Measurements from ENCODE around the gene ATF4. TPM values are rescaled to one million over a fixed set of nuclear protein-coding genes. Genes with fewer than 3 reads are reported as not detected.

The ATF4 gene
- total and polyA plus RNA-seq, 2 donors (not counting 3 experiments of a cell fraction or from before 2014, with no cell fraction given) = 312 to 668 TPM

- FAIRE-seq (no peak), DNase-seq (ENCODE audit: low read depth, low spot score) (no peak)
- Histone ChIP-seq H3K9me1 (replicated peaks; ENCODE audit: control insufficient read depth, extremely low read depth, insufficient read depth, low read length) (no peaks in the 10 kb centered on the region), H4K20me1 (replicated peaks; ENCODE audit: control insufficient read depth, extremely low read depth, insufficient read depth, low read length) (no peaks in the 10 kb centered on the region), H3K4me2 (ENCODE audit: insufficient read depth, low read length) (no peak overlapping the region), H3K79me2 (ENCODE audit: control insufficient read depth, insufficient read depth, low read length) (peaks cover 25% of the 10 kb centered on the region), H3K36me3 (ENCODE audit: control insufficient read depth in 2 of 2, extremely low read depth in 1 of 2, insufficient read depth in 2 of 2, low read length in 2 of 2) (no peaks in the 10 kb centered on the region), H3K4me3 (replicated peaks in 1 of 3; ENCODE audit: insufficient read depth in 1 of 3, low read depth in 1 of 3, low read length in 3 of 3) (no peak overlapping the region), H2AFZ (ENCODE audit: low read depth, low read length) (peak overlapping the region; percentile 50), H3K27ac (ENCODE audit: insufficient read depth, low read depth, low read length) (no peak overlapping the region), H3K27me3 (ENCODE audit: control insufficient read depth in 2 of 2, insufficient read depth in 2 of 2, low read length in 2 of 2) (no peaks in the 10 kb centered on the region), H3K9ac (replicated peaks; ENCODE audit: extremely low read depth, insufficient read depth, low read length) (no peak overlapping the region), H3K9me3 (replicated peaks; ENCODE audit: control insufficient read depth, insufficient read depth, low read length) (no peaks in the 10 kb centered on the region), H3K4me1 (ENCODE audit: control insufficient read depth, extremely low read depth, insufficient read depth, low read length) (peaks cover 25% of the 10 kb centered on the region)
- intact Hi-C loops (cut with micrococcal nuclease) = loop anchor here (1.0 to 5.0 kb wide), 4 partner anchors 491 to 813 kb away; partner anchors contain the start of genes ADSL and CBX6
- no TSS peak for BruUV-seq (replicated peaks)
- no peak for TF ChIP-seq POLR2AphosphoS5 (IDR thresholded peaks at IDR 0.05; ENCODE audit: insufficient read depth, low read depth, low read length)
- TF ChIP-seq, protein P1, sequence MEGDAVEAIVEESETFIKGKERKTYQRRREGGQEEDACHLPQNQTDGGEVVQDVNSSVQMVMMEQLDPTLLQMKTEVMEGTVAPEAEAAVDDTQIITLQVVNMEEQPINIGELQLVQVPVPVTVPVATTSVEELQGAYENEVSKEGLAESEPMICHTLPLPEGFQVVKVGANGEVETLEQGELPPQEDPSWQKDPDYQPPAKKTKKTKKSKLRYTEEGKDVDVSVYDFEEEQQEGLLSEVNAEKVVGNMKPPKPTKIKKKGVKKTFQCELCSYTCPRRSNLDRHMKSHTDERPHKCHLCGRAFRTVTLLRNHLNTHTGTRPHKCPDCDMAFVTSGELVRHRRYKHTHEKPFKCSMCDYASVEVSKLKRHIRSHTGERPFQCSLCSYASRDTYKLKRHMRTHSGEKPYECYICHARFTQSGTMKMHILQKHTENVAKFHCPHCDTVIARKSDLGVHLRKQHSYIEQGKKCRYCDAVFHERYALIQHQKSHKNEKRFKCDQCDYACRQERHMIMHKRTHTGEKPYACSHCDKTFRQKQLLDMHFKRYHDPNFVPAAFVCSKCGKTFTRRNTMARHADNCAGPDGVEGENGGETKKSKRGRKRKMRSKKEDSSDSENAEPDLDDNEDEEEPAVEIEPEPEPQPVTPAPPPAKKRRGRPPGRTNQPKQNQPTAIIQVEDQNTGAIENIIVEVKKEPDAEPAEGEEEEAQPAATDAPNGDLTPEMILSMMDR (IDR thresholded peaks at IDR 0.05; ENCODE audit: extremely low read depth in 1 of 2, insufficient read depth in 1 of 2, low read depth in 1 of 2, low read length in 2 of 2) = peak in 1 of 2 donors; percentile 2
- dilution Hi-C loops (cut with MboI; ENCODE audit: extremely low pct_ligation_motif_present, low sequenced_read_pairs) = no loop called here
- CTCF ChIA-PET = interaction anchor here (0.5 to 6.1 kb wide), 20 partner anchors 22 to 1365 kb away, joined by 3 to 157 read pairs (median 4); partner anchors contain the start of gene CACNA1I
- POLR2A ChIA-PET = interaction anchor here (0.6 kb wide), 1 partner anchor 14 kb away, joined by 3 read pairs; no protein-coding TSS in a partner anchor
Measured at GRCh38 chr22:39534092-39534506, 13.7 kb downstream of the ATF4 start.

GRCh38 chr22:39534591-39535356 lies 14.4 kb downstream of the ATF4 start:
- peak; percentile 40 for FAIRE-seq
- dilution Hi-C loops (cut with MboI; ENCODE audit: extremely low pct_ligation_motif_present, low sequenced_read_pairs) = no loop called here
- no peak for TF ChIP-seq GATA2 (IDR thresholded peaks at IDR 0.05; ENCODE audit: insufficient read depth, insufficient read length, low read depth, low read length)
- TF ChIP-seq, protein P1 (IDR thresholded peaks at IDR 0.05; ENCODE audit: extremely low read depth in 1 of 2, insufficient read depth in 1 of 2, low read depth in 1 of 2, low read length in 2 of 2) = peak; percentile 95 to 98
- H3K36me3 ChIP-seq (ENCODE audit: control insufficient read depth in 2 of 2, extremely low read depth in 1 of 2, insufficient read depth in 2 of 2, low read length in 2 of 2) = no peaks in the 10 kb centered on the region
- H3K9me1 ChIP-seq (replicated peaks; ENCODE audit: control insufficient read depth, extremely low read depth, insufficient read depth, low read length) = no peaks in the 10 kb centered on the region
- H3K27me3 ChIP-seq (ENCODE audit: control insufficient read depth in 2 of 2, insufficient read depth in 2 of 2, low read length in 2 of 2) = no peaks in the 10 kb centered on the region
- BruUV-seq (replicated peaks) = no TSS peak
- peak overlapping the region; percentile 50 for H2AFZ ChIP-seq (ENCODE audit: low read depth, low read length)
- H3K27ac ChIP-seq (ENCODE audit: insufficient read depth, low read depth, low read length) = no peak overlapping the region
- peaks cover 20% of the 10 kb centered on the region for H3K4me1 ChIP-seq (ENCODE audit: control insufficient read depth, extremely low read depth, insufficient read depth, low read length)
- POLR2A ChIA-PET = interaction anchor here (0.5 to 0.6 kb wide), 2 partner anchors 15 to 502 kb away, joined by 3 read pairs; no protein-coding TSS in a partner anchor
- DNase-seq (ENCODE audit: low read depth, low spot score) = peak; percentile 61
- H3K79me2 ChIP-seq (ENCODE audit: control insufficient read depth, insufficient read depth, low read length) = peaks cover 20% of the 10 kb centered on the region
- intact Hi-C loops (cut with micrococcal nuclease) = loop anchor here (1.0 to 5.0 kb wide), 4 partner anchors 490 to 813 kb away; partner anchors contain the start of genes ADSL and CBX6
- H4K20me1 ChIP-seq (replicated peaks; ENCODE audit: control insufficient read depth, extremely low read depth, insufficient read depth, low read length) = no peaks in the 10 kb centered on the region
- CTCF ChIA-PET = interaction anchor here (0.5 to 6.1 kb wide), 26 partner anchors 9 to 1364 kb away, joined by 3 to 157 read pairs (median 4); partner anchors contain the start of gene CACNA1I
- no peak overlapping the region for H3K9ac ChIP-seq (replicated peaks; ENCODE audit: extremely low read depth, insufficient read depth, low read length)
- no peak overlapping the region for H3K4me2 ChIP-seq (ENCODE audit: insufficient read depth, low read length)
- no peak overlapping the region for H3K4me3 ChIP-seq (replicated peaks in 1 of 3; ENCODE audit: insufficient read depth in 1 of 3, low read depth in 1 of 3, low read length in 3 of 3)
- H3K9me3 ChIP-seq (replicated peaks; ENCODE audit: control insufficient read depth, insufficient read depth, low read length) = no peaks in the 10 kb centered on the region
